ENCODE results near the gene CLTA. TPM values are rescaled to one million over a fixed set of nuclear protein-coding genes. Genes with fewer than 3 reads are reported as not detected.

The CLTA gene
- total RNA-seq, result 115 TPM

GRCh38 chr9:36190388-36191289, at the start of gene CLTA:
CLTA (plus strand) TSS chr9:36190921; CDS start chr9:36191057, 136 bp downstream.

GRCh38 chr9:36169166-36169565, 21.6 kb upstream of the CLTA start, which contains the start of gene CCIN:
CCIN (plus strand) TSS chr9:36169388; CDS start chr9:36169503, 115 bp downstream.

GRCh38 chr9:36258208-36258995, 67.7 kb downstream of the CLTA start, which contains the start of gene GNE:
GNE (minus strand) TSS chr9:36258448; CDS start chr9:36249355, 9,093 bp downstream.

Other genes starting within 250 kb of the CLTA start
- gene OR2S2, start 232.8 kb upstream of the CLTA start, total RNA-seq, result not detected
- 13.5 TPM for gene RECK, start 154.0 kb upstream of the CLTA start, total RNA-seq
- gene GLIPR2, start 54.2 kb upstream of the CLTA start, total RNA-seq, result 4.7 TPM
- gene CCIN, start 21.5 kb upstream of the CLTA start, total RNA-seq, result not detected
- 42.6 TPM for gene GNE, start 67.5 kb downstream of the CLTA start, total RNA-seq
- 76.1 TPM for gene RNF38, start 209.3 kb downstream of the CLTA start, total RNA-seq

Measured in parietal lobe (tissue), 1 donor.